CD4-positive, alpha-beta T cell treated with Interleukin-6 at 100 ng/mL for 8 hours (primary cell): ENCODE data around the gene EXD3.
A peak's percentile ranks its signal among the peaks of the same experiment; 100 is the strongest.

Experiments
- DNase-seq: peaks from one replicate; pipeline ENCODE4 v3.0.0-alpha.2; 2020; ENCODE audit warnings: mixed read lengths, low spot score

Gene EXD3

GRCh38 chr9:137432687-137433348 lies 9.9 kb upstream of the EXD3 start:
- DNase-seq = no peak

GRCh38 chr9:137431416-137431931 lies 8.5 kb upstream of the EXD3 start:
- DNase-seq = no peak

GRCh38 chr9:137430723-137431415 lies 7.9 kb upstream of the EXD3 start:
- DNase-seq = no peak

- DNase-seq = no peak
These were observed 7.2 kb upstream of the EXD3 start for GRCh38 chr9:137429974-137430722.

GRCh38 chr9:137429546-137429890 lies 6.6 kb upstream of the EXD3 start:
- DNase-seq = no peak

- no peak for DNase-seq
These were observed 6.0 kb upstream of the EXD3 start for GRCh38 chr9:137428841-137429545.

- no peak for DNase-seq
These were observed 5.3 kb upstream of the EXD3 start for GRCh38 chr9:137428311-137428630.

- DNase-seq = no peak
These were observed 4.7 kb upstream of the EXD3 start for GRCh38 chr9:137427454-137428310.

- no peak for DNase-seq
These were observed 3.2 kb upstream of the EXD3 start for GRCh38 chr9:137426018-137426681.

GRCh38 chr9:137423514-137424291 lies 741 bp upstream of the EXD3 start:
- DNase-seq = no peak

- DNase-seq = no peak
These were observed 941 bp downstream of the EXD3 start for GRCh38 chr9:137421838-137422603.

GRCh38 chr9:137417161-137418021 lies 5.6 kb downstream of the EXD3 start:
- no peak for DNase-seq

- no peak for DNase-seq
These were observed 6.3 kb downstream of the EXD3 start for GRCh38 chr9:137416563-137417151.

- DNase-seq = no peak
These were observed 6.9 kb downstream of the EXD3 start for GRCh38 chr9:137416006-137416562.

GRCh38 chr9:137415451-137415850 lies 7.5 kb downstream of the EXD3 start:
- DNase-seq = no peak

- DNase-seq = no peak
These were observed 10.5 kb downstream of the EXD3 start for GRCh38 chr9:137412431-137412830.

GRCh38 chr9:137411645-137412380 lies 11.1 kb downstream of the EXD3 start:
- peak; percentile 30 for DNase-seq
